ENCODE measurements around the gene LIME1.

- no peak for TF ChIP-seq CTCF (IDR thresholded peaks at IDR 0.05)
- TF ChIP-seq POLR2A (IDR thresholded peaks at IDR 0.05) = no peak
- TF ChIP-seq EP300 (IDR thresholded peaks at IDR 0.05) = no peak
Observed at GRCh38 chr20:63691711-63692435, 44.6 kb upstream of the LIME1 start.
